ENCODE measurements around the gene SRRM1. TPM values are rescaled to one million over a fixed set of nuclear protein-coding genes. Genes with fewer than 3 reads are reported as not detected.
A peak's percentile ranks its signal among the peaks of the same experiment; 100 is the strongest.

Gene SRRM1
- total and polyA plus RNA-seq, 4 experiments from 2014 or later = 73.8 to 230 (median 219) TPM

DNA sequence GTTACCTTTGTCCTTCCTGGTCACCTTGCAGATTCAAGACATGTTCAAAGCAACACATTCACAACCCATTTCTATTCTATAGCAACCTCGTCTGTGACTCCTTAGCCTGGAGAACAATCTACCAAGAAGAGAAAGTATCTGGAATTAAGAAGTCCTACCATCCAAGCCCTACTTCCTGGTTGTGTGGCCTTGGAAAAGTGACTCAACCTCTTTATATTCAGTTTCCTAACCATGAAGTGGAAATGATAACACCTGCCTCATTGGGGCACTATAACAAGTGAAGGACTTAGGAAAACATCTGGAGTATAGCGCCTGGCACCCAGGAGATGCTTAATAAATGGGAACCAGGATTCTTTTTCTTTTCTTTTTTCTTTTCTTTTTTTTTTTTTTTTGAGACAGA is 36.5 kb upstream of the SRRM1 start:
- CTCF ChIA-PET (ENCODE audit: partially characterized antibody) = no interaction called here
- Mint-ChIP-seq H3K4me1 (no peaks in the 10 kb centered on the region), H3K9me3 (no peaks in the 10 kb centered on the region), H3K4me3 (no peak overlapping the region), H3K27ac (no peak overlapping the region), H3K36me3 (no peaks in the 10 kb centered on the region), H3K27me3 (peaks cover 3 to 4% of the 10 kb centered on the region in 2 donors)
- no peaks in the 10 kb centered on the region for H3K36me3 ChIP-seq (ENCODE audit: insufficient read depth, low read length)
- H3K27ac ChIP-seq (ENCODE audit: low read depth, low read length) = no peak overlapping the region
- no peaks in the 10 kb centered on the region for H3K4me1 ChIP-seq (ENCODE audit: insufficient read depth, low read length)
- H3K27me3 ChIP-seq (ENCODE audit: insufficient read depth, low read length) = no peaks in the 10 kb centered on the region
- H3K9me3 ChIP-seq (ENCODE audit: control insufficient read depth in 1 of 2, low read length in 2 of 2) = no peaks in the 10 kb centered on the region
- H3K4me3 ChIP-seq (ENCODE audit: low read length in 2 of 2) = no peak overlapping the region
- no peak for DNase-seq
- intact Hi-C loops (cut with micrococcal nuclease) = no loop called here
- POLR2A ChIA-PET (ENCODE audit: partially characterized antibody) = no interaction called here

DNA sequence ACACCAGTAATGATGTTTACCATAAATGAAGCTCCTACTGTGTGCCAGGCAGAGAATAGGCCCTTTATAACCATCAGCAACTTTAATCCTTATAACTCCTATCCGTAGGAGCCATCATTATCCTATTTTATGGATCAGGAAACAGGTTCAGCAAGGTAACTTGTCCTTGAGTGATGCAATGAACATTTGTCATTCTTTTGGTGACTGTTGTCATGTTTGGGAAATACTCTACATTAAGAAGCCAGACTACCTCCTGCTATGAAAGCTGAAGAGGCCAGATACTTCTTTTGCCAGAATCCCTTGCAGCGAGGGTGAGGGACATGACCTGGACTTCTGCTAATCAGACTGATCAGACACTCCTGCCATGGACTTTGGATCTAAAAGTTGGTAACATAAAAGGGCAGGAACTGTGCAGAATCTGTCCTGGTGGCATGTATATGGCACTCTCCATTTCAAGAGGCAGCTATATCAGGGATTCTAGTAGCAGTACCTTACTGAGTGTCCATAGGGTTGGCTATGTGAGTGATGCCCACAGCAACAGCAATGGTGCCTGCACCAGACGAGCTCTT is 33.1 kb upstream of the SRRM1 start:
- H3K27ac ChIP-seq (ENCODE audit: low read depth, low read length) = no peak overlapping the region
- no peaks in the 10 kb centered on the region for H3K27me3 ChIP-seq (ENCODE audit: insufficient read depth, low read length)
- no peaks in the 10 kb centered on the region for H3K36me3 Mint-ChIP-seq
- no peaks in the 10 kb centered on the region for H3K36me3 ChIP-seq (ENCODE audit: insufficient read depth, low read length)
- no peaks in the 10 kb centered on the region for H3K9me3 Mint-ChIP-seq
- H3K27ac Mint-ChIP-seq = no peak overlapping the region
- intact Hi-C loops (cut with micrococcal nuclease) = no loop called here
- no peaks in the 10 kb centered on the region for H3K4me1 Mint-ChIP-seq
- no peaks in the 10 kb centered on the region for H3K9me3 ChIP-seq (ENCODE audit: control insufficient read depth in 1 of 2, low read length in 2 of 2)
- no peak overlapping the region for H3K4me3 Mint-ChIP-seq
- H3K4me1 ChIP-seq (ENCODE audit: insufficient read depth, low read length) = no peaks in the 10 kb centered on the region
- peaks cover 4 to 9% of the 10 kb centered on the region in 2 donors for H3K27me3 Mint-ChIP-seq
- POLR2A ChIA-PET (ENCODE audit: partially characterized antibody) = no interaction called here
- CTCF ChIA-PET (ENCODE audit: partially characterized antibody) = interaction anchor here (1.1 to 3.1 kb wide), 2 partner anchors 23 to 25 kb away, joined by 3 to 8 read pairs; no protein-coding TSS in a partner anchor
- DNase-seq = no peak
- no peak overlapping the region for H3K4me3 ChIP-seq (ENCODE audit: low read length in 2 of 2)

DNA sequence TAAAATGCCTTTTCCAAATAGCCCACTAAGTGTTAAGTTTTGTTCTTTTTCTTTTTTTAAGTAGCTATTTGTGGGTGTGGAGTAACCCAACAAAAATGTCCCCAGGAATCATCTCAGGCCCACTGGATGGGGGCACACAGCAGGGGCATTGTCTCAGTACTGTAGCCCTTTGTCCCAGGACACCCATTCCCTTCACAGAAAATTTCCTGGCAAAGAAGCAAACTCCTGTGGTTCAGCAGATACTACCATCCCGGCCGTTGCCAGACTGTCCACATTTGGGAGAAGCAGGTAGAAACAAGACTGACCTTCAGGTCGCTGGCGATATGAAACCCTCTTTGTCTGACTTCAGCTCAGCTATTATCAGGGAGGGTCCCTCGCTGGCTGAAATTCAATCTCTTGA is 23.7 kb upstream of the SRRM1 start:
- intact Hi-C loops (cut with micrococcal nuclease) = no loop called here
- no peak overlapping the region for H3K27ac Mint-ChIP-seq
- Histone ChIP-seq H3K4me1 (ENCODE audit: insufficient read depth, low read length) (no peaks in the 10 kb centered on the region), H3K27ac (ENCODE audit: low read depth, low read length) (no peak overlapping the region), H3K4me3 (ENCODE audit: low read length in 2 of 2) (no peak overlapping the region), H3K9me3 (ENCODE audit: control insufficient read depth in 1 of 2, low read length in 2 of 2) (no peaks in the 10 kb centered on the region), H3K27me3 (ENCODE audit: insufficient read depth, low read length) (no peaks in the 10 kb centered on the region), H3K36me3 (ENCODE audit: insufficient read depth, low read length) (no peaks in the 10 kb centered on the region)
- ChIA-PET POLR2A (ENCODE audit: partially characterized antibody) (no interaction called here), CTCF (ENCODE audit: partially characterized antibody) (no interaction called here)
- H3K27me3 Mint-ChIP-seq = peaks cover 8 to 20% of the 10 kb centered on the region in 2 donors
- DNase-seq = no peak
- H3K4me3 Mint-ChIP-seq = no peak overlapping the region
- H3K36me3 Mint-ChIP-seq = no peaks in the 10 kb centered on the region
- H3K9me3 Mint-ChIP-seq = no peaks in the 10 kb centered on the region
- H3K4me1 Mint-ChIP-seq = no peaks in the 10 kb centered on the region

DNA sequence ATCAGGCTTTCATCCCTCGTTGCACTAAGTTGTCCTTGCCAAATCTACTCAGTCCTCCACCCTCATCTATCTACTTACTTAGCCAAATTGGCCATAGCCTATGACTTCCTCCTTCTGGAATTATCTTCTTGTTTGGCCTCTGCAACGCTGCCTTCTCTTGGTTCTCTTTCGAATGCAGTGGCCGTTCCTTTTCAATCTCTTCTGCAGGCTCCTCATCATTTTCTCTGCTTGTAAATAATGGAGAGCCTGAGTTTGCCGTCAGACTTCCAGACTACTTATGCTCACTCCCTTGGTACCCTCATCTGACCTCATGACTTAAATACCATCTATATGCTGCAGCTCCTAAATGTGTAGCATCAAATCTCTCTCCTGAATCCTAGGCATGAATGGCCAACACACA is 22.4 kb upstream of the SRRM1 start:
- Mint-ChIP-seq H3K36me3 (no peaks in the 10 kb centered on the region), H3K4me3 (no peak overlapping the region), H3K4me1 (no peaks in the 10 kb centered on the region), H3K27ac (peak overlapping the region in 1 of 7 donors; percentile 23), H3K27me3 (peaks cover 6 to 19% of the 10 kb centered on the region in 2 donors), H3K9me3 (no peaks in the 10 kb centered on the region)
- ChIA-PET CTCF (ENCODE audit: partially characterized antibody) (interaction anchor here (1.3 kb wide), 1 partner anchor 79 kb away, joined by 3 read pairs; no protein-coding TSS in a partner anchor), POLR2A (ENCODE audit: partially characterized antibody) (no interaction called here)
- no peak overlapping the region for H3K4me3 ChIP-seq (ENCODE audit: low read length in 2 of 2)
- H3K4me1 ChIP-seq (ENCODE audit: insufficient read depth, low read length) = no peaks in the 10 kb centered on the region
- H3K27me3 ChIP-seq (ENCODE audit: insufficient read depth, low read length) = no peaks in the 10 kb centered on the region
- H3K9me3 ChIP-seq (ENCODE audit: control insufficient read depth in 1 of 2, low read length in 2 of 2) = no peaks in the 10 kb centered on the region
- intact Hi-C loops (cut with micrococcal nuclease) = no loop called here
- H3K36me3 ChIP-seq (ENCODE audit: insufficient read depth, low read length) = no peaks in the 10 kb centered on the region
- DNase-seq = no peak
- no peak overlapping the region for H3K27ac ChIP-seq (ENCODE audit: low read depth, low read length)

DNA sequence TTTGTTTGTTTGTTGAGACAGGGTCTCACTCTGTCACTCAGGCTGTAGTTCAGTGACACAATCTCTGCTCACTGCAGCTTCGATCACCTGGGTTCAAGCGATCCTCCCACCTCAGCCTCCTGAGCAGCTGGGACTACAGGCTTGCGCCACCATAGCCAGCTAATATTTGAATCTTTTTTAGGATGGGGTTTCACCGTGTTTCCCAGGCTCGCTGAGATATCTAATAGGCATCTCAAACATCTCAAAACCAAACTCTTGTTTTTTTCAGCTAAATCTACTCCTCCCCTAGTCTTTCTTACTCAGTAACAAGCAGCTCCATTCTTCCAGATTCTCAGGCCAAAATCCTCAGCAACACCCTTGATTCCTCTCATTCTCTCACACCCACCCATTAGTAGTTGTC is 22.0 kb upstream of the SRRM1 start:
- H3K27ac Mint-ChIP-seq = no peak overlapping the region
- no peaks in the 10 kb centered on the region for H3K36me3 Mint-ChIP-seq
- ChIA-PET POLR2A (ENCODE audit: partially characterized antibody) (no interaction called here), CTCF (ENCODE audit: partially characterized antibody) (interaction anchor here (1.3 kb wide), 1 partner anchor 79 kb away, joined by 3 read pairs; no protein-coding TSS in a partner anchor)
- H3K4me3 Mint-ChIP-seq = no peak overlapping the region
- intact Hi-C loops (cut with micrococcal nuclease) = no loop called here
- H3K9me3 Mint-ChIP-seq = no peaks in the 10 kb centered on the region
- Histone ChIP-seq H3K27ac (ENCODE audit: low read depth, low read length) (no peak overlapping the region), H3K36me3 (ENCODE audit: insufficient read depth, low read length) (no peaks in the 10 kb centered on the region), H3K4me1 (ENCODE audit: insufficient read depth, low read length) (no peaks in the 10 kb centered on the region), H3K27me3 (ENCODE audit: insufficient read depth, low read length) (no peaks in the 10 kb centered on the region), H3K4me3 (ENCODE audit: low read length in 2 of 2) (no peak overlapping the region), H3K9me3 (ENCODE audit: control insufficient read depth in 1 of 2, low read length in 2 of 2) (no peaks in the 10 kb centered on the region)
- H3K27me3 Mint-ChIP-seq = peaks cover 4 to 17% of the 10 kb centered on the region in 2 donors
- no peaks in the 10 kb centered on the region for H3K4me1 Mint-ChIP-seq
- no peak for DNase-seq

DNA sequence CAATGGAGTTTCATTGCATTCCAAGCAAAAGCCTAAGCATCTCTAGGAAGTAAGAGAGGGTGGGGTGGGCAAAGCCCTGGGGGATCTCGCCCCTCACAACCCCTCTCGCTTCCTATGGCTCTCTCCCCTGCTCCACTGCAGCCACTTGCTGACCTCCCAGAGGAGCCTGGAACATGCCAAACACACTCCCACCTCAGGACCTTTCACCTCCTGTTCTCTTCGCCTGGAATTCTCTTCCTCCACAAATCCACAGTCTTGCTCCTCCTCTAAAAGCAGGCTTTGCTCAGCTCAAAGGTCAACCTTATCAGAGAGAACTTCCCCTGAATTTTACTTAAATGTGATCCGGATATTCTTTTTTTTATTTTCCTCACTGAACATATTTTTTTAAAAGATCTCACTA is 20.9 kb upstream of the SRRM1 start:
- Mint-ChIP-seq H3K9me3 (no peaks in the 10 kb centered on the region), H3K27me3 (peaks cover 4 to 12% of the 10 kb centered on the region in 2 donors)
- DNase-seq = no peak

DNA sequence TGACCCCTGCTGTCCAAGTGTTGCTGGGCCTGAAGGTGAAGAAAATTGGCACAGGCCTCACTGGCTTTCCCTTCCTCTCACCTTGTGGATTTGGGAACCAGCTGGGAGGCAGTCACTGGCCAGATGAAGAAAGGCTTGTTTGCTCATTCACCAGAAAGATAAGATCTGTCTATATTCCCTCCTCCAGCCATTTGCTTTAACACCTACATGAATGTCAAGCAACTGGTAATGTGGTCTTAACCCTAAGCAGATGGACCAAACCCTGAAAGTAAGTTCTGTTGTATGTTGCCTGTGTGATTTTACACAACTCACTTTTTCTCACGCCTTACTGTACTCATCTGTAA is 10.3 kb upstream of the SRRM1 start:
- Mint-ChIP-seq H3K27me3 (peaks cover 5 to 10% of the 10 kb centered on the region in 2 donors), H3K4me1 (peaks cover 2 to 4% (median 3%) of the 10 kb centered on the region in 4 donors), H3K27ac (no peak overlapping the region), H3K9me3 (peaks cover 0 to 2% (median 0%) of the 10 kb centered on the region in 8 donors), H3K4me3 (no peak overlapping the region), H3K36me3 (no peaks in the 10 kb centered on the region)
- Histone ChIP-seq H3K4me3 (ENCODE audit: low read length in 2 of 2) (no peak overlapping the region), H3K27ac (ENCODE audit: low read depth, low read length) (no peak overlapping the region), H3K4me1 (ENCODE audit: insufficient read depth, low read length) (no peaks in the 10 kb centered on the region), H3K27me3 (ENCODE audit: insufficient read depth, low read length) (no peaks in the 10 kb centered on the region), H3K36me3 (ENCODE audit: insufficient read depth, low read length) (no peaks in the 10 kb centered on the region), H3K9me3 (ENCODE audit: control insufficient read depth in 1 of 2, low read length in 2 of 2) (no peaks in the 10 kb centered on the region)
- ChIA-PET CTCF (ENCODE audit: partially characterized antibody) (interaction anchor here (0.7 to 1.8 kb wide), 4 partner anchors 20 to 433 kb away, joined by 3 to 7 read pairs (median 4); no protein-coding TSS in a partner anchor), POLR2A (ENCODE audit: partially characterized antibody) (no interaction called here)
- DNase-seq = no peak
- intact Hi-C loops (cut with micrococcal nuclease) = no loop called here

More for the DNA sequence above, 20.9 kb upstream of the SRRM1 start:
- Histone ChIP-seq H3K4me1 (ENCODE audit: insufficient read depth, low read length) (no peaks in the 10 kb centered on the region), H3K4me3 (ENCODE audit: low read length in 2 of 2) (no peak overlapping the region), H3K27me3 (ENCODE audit: insufficient read depth, low read length) (no peaks in the 10 kb centered on the region), H3K9me3 (ENCODE audit: control insufficient read depth in 1 of 2, low read length in 2 of 2) (no peaks in the 10 kb centered on the region), H3K27ac (ENCODE audit: low read depth, low read length) (no peak overlapping the region), H3K36me3 (ENCODE audit: insufficient read depth, low read length) (no peaks in the 10 kb centered on the region)
- H3K36me3 Mint-ChIP-seq = no peaks in the 10 kb centered on the region
- CTCF ChIA-PET (ENCODE audit: partially characterized antibody) = no interaction called here
- H3K4me1 Mint-ChIP-seq = no peaks in the 10 kb centered on the region
- intact Hi-C loops (cut with micrococcal nuclease) = no loop called here
- H3K4me3 Mint-ChIP-seq = no peak overlapping the region
- POLR2A ChIA-PET (ENCODE audit: partially characterized antibody) = no interaction called here
- peak overlapping the region in 1 of 7 donors; percentile 3 for H3K27ac Mint-ChIP-seq
